ENCODE measurements around the gene UBA52. TPM values are rescaled to one million over a fixed set of nuclear protein-coding genes. Genes with fewer than 3 reads are reported as not detected.

Gene UBA52
- total and polyA plus RNA-seq, 2 of the 13 experiments (the other 11 are each of a cell fraction or from before 2014, with no cell fraction given), result 959 to 1,782 TPM

DNA sequence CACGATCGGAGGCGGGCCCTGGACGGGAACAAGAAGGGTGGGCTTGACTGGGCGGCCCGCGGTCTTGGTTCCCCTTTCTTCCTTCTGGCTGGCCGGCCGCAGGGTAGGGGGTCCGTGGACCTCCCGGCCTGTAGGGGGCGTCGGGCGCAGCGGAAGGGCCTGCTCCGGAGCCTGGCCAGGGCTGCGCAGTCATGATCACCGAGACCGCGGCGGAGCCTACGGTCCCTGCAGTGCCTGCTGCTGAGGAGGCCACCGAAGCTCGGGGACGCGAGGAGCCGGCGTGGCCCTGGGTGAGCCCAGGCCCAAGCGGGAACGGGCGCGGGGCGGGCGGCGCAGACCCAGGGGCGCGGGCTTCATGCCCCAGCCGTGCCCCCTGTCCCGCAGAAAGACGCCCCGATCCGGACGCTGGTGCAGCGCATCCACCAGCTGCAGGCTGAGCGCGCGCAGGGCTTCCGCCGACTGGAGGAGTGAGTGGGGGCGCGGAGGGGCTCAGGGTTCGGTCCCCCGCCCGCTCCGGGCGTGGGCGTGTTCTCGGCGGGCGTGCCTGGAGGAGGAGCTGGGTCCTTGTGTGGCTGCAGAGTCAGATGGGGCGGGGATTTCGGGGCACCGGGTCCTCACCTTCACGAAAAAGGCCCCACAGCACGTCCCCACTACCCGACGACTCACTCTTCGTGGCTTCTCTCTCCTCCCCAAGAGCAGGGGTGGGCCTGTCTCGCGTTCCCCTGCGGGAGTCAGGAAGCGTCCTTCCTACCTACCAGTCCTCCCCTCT lies 17.1 kb downstream of the UBA52 start, which contains the start of gene REX1BD (continued):
- TF ChIP-seq SRSF4 (IDR thresholded peaks at IDR 0.05; ENCODE audit: low read depth, low read length, poor library complexity, severe bottlenecking) (peak; percentile 70), HES4 (CRISPR knock-in tag; IDR thresholded peaks at IDR 0.05; ENCODE audit: borderline replicate concordance) (no peak), MEIS1 (CRISPR knock-in tag; IDR thresholded peaks at IDR 0.05; ENCODE audit: borderline replicate concordance) (no peak), NONO (IDR thresholded peaks at IDR 0.05) (no peak), NONO (CRISPR knock-in tag; conservative IDR thresholded peaks at IDR 0.05) (peak; percentile 52; the same call in 1 of the 2 replicates), SMARCC2 (IDR thresholded peaks at IDR 0.05) (no peak), ZBTB21 (CRISPR knock-in tag; IDR thresholded peaks at IDR 0.05) (no peak), STAT5B (CRISPR knock-in tag; IDR thresholded peaks at IDR 0.05) (no peak), MED8 (CRISPR knock-in tag; IDR thresholded peaks at IDR 0.05; ENCODE audit: insufficient replicate concordance) (peak; percentile 64), NFIB (CRISPR knock-in tag; IDR thresholded peaks at IDR 0.05; ENCODE audit: borderline replicate concordance) (no peak), ZNF274 (CRISPR knock-in tag; IDR thresholded peaks at IDR 0.05) (0 out of 2 replicates have a peak, but pooled peaks have one; percentile 26), AKAP8 (CRISPR knock-in tag; IDR thresholded peaks at IDR 0.05) (0 out of 2 replicates have a peak, but pooled peaks have one; percentile 41), ZNF670 (CRISPR knock-in tag; IDR thresholded peaks at IDR 0.05; ENCODE audit: borderline replicate concordance) (0 out of 2 replicates have a peak, but pooled peaks have one; percentile 20), ZFP36L2 (CRISPR knock-in tag; IDR thresholded peaks at IDR 0.05) (no peak), BCL6 (CRISPR knock-in tag; IDR thresholded peaks at IDR 0.05) (peak; percentile 53), ZFP90 (CRISPR knock-in tag; IDR thresholded peaks at IDR 0.05; ENCODE audit: borderline replicate concordance) (no peak; the same call in 1 of the 2 replicates), ZNF562 (CRISPR knock-in tag; IDR thresholded peaks at IDR 0.05; ENCODE audit: borderline replicate concordance) (no peak), ZBTB34 (CRISPR knock-in tag; IDR thresholded peaks at IDR 0.05) (no peak), ARNTL (CRISPR knock-in tag; IDR thresholded peaks at IDR 0.05) (no peak; the same call in 1 of the 2 replicates), KMT2B (CRISPR knock-in tag; IDR thresholded peaks at IDR 0.05) (no peak; the same call in 1 of the 2 replicates), RAD51 (IDR thresholded peaks at IDR 0.05; ENCODE audit: borderline replicate concordance) (no peak), NR3C1 (CRISPR knock-in tag; IDR thresholded peaks at IDR 0.05) (no peak), ZNF678 (CRISPR knock-in tag; IDR thresholded peaks at IDR 0.05) (no peak; the same call in 1 of the 2 replicates), ZNF841 (CRISPR knock-in tag; IDR thresholded peaks at IDR 0.05; ENCODE audit: borderline replicate concordance) (no peak)
- TF ChIP-seq, protein P1, sequence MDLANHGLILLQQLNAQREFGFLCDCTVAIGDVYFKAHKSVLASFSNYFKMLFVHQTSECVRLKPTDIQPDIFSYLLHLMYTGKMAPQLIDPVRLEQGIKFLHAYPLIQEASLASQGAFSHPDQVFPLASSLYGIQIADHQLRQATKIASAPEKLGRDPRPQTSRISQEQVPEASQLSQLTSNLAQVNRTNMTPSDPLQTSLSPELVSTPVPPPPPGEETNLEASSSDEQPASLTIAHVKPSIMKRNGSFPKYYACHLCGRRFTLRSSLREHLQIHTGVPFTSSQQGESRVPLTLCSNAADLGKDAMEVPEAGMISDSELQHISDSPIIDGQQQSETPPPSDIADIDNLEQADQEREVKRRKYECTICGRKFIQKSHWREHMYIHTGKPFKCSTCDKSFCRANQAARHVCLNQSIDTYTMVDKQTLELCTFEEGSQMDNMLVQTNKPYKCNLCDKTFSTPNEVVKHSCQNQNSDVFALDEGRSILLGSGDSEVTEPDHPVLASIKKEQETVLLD (CRISPR knock-in tag; IDR thresholded peaks at IDR 0.05; ENCODE audit: low read depth), result peak; percentile 33; the same call in 1 of the 2 replicates
- TF ChIP-seq, protein P2, sequence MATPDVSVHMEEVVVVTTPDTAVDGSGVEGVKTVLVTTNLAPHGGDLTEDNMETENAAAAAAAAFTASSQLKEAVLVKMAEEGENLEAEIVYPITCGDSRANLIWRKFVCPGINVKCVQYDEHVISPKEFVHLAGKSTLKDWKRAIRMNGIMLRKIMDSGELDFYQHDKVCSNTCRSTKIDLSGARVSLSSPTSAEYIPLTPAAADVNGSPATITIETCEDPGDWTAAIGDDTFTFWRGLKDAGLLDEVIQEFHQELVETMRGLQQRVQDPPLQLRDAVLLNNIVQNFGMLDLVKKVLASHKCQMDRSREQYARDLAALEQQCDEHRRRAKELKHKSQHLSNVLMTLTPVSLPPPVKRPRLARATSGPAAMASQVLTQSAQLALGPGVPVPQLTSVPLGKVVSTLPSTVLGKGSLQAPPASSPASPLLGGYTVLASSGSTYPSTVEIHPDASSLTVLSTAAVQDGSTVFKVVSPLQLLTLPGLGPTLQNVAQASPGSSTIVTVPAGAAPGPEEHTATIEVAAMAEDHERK (CRISPR knock-in tag; IDR thresholded peaks at IDR 0.05; ENCODE audit: low read depth), result peak; percentile 18; the same call in 1 of the 2 replicates
